ENCODE measurements around the gene LAMA3. TPM values are rescaled to one million over a fixed set of nuclear protein-coding genes. Genes with fewer than 3 reads are reported as not detected.

Gene LAMA3
- total RNA-seq, 1 donor from 2014 or later = 9.4 TPM

DNA sequence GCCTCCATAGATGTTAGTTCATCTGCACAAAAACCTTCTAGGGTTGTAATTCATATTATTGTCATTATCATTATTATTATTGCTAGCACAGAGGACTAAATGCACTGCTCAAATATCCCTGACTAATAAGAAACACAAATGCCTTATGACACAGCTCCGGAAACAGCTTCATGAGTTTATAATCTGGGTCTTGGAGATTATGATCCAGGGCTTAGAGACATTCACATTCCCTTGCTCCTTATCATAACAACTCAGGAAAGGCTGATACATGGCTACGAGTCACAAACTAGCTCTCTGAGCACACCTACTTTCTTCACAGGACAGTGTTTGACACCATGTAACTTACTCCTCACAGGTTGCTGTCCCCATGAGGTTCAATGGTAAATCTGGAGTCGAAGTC, 223.1 kb downstream of the LAMA3 start:
- TF ChIP-seq, protein P1, sequence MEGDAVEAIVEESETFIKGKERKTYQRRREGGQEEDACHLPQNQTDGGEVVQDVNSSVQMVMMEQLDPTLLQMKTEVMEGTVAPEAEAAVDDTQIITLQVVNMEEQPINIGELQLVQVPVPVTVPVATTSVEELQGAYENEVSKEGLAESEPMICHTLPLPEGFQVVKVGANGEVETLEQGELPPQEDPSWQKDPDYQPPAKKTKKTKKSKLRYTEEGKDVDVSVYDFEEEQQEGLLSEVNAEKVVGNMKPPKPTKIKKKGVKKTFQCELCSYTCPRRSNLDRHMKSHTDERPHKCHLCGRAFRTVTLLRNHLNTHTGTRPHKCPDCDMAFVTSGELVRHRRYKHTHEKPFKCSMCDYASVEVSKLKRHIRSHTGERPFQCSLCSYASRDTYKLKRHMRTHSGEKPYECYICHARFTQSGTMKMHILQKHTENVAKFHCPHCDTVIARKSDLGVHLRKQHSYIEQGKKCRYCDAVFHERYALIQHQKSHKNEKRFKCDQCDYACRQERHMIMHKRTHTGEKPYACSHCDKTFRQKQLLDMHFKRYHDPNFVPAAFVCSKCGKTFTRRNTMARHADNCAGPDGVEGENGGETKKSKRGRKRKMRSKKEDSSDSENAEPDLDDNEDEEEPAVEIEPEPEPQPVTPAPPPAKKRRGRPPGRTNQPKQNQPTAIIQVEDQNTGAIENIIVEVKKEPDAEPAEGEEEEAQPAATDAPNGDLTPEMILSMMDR (conservative IDR thresholded peaks at IDR 0.05) = no peak
- no peak for DNase-seq (ENCODE audit: extremely low spot score, unreplicated experiment)
- H3K4me3 Mint-ChIP-seq = no peak overlapping the region
- no peak overlapping the region for H3K27ac Mint-ChIP-seq
- H3K9me3 Mint-ChIP-seq = no peaks in the 10 kb centered on the region
- H3K36me3 Mint-ChIP-seq = no peaks in the 10 kb centered on the region
- H3K27me3 Mint-ChIP-seq = no peaks in the 10 kb centered on the region
- no peaks in the 10 kb centered on the region for H3K4me1 Mint-ChIP-seq (ENCODE audit: unreplicated experiment)

DNA sequence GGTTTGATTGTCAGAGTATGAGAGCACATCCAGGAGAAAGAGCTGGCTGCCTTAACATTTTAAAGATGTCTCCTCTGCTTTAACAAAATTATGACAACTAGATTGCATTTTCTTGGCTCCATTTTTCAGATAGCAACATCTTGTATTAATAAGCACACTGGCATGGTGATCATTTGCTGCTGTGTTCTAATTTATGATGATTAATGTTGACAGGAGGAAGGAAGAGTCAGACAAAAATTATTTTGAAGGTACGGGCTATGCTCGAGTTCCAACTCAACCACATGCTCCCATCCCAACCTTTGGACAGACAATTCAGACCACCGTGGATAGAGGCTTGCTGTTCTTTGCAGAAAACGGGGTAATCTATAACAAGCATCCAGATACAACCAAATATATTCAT, 227.1 kb downstream of the LAMA3 start:
- no peaks in the 10 kb centered on the region for H3K9me3 Mint-ChIP-seq

DNA sequence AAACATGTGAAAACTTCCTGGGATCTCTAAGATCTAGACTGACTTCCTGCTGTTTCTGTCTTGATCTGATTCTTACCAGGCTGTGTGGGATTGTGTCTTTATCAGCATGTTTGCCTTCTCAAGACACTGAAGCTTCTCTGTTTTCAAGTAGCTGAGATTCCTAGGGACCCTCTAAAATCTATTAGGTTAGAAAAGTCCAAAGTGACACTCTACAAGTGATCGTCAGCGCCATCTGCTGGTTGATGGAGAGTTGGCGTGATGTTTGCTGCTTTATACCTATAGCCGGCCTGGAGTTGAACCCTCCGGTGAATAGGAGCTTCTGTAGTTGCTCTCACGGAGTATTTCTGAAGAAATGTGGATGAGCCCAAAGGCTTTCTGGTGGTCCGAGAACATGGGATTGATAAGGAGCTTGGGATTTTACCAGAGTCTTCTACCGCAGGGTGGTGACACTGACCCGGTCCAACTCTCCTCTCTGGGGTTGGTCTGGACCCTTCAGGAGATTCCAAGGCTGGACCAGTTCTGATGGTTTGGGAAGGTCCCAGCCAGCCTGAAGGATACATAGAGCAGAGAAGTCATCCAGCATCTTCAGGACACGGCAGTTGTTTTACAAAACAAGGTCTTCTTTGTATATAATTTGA, 229.3 kb downstream of the LAMA3 start:
- Mint-ChIP-seq H3K4me1 (ENCODE audit: unreplicated experiment) (peaks cover 4% of the 10 kb centered on the region), H3K36me3 (no peaks in the 10 kb centered on the region), H3K27ac (no peak overlapping the region), H3K27me3 (peaks cover 15% of the 10 kb centered on the region), H3K9me3 (no peaks in the 10 kb centered on the region), H3K4me3 (no peak overlapping the region)
- DNase-seq (ENCODE audit: extremely low spot score, unreplicated experiment) = no peak
- TF ChIP-seq, protein P1 (conservative IDR thresholded peaks at IDR 0.05) = peak; percentile 92

More for the DNA sequence above, 227.1 kb downstream of the LAMA3 start:
- Mint-ChIP-seq H3K27me3 (peaks cover 15% of the 10 kb centered on the region), H3K27ac (no peak overlapping the region), H3K36me3 (no peaks in the 10 kb centered on the region), H3K4me3 (no peak overlapping the region), H3K4me1 (ENCODE audit: unreplicated experiment) (peaks cover 4% of the 10 kb centered on the region)
- no peak for DNase-seq (ENCODE audit: extremely low spot score, unreplicated experiment)
- TF ChIP-seq, protein P1 (conservative IDR thresholded peaks at IDR 0.05) = no peak

DNA sequence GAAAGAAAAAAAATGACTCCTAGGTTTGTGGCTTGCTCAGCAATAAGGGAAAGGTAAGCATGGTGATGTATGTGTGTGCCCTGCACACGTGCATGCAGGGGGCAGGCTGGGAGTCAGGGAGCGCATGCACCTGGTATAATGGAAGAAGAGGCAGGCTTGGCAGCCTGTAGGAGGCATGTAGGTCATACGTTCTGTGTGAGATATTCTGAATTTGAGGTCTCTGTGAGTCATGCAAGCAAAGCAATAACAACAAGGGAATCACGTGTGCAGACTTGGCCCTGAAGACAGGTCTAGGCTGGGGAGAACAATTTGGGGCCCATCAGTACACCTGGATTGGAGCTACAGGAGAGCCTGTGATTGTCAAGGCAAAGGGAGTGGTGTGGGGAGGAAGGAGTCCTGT, 230.8 kb downstream of the LAMA3 start:
- no peaks in the 10 kb centered on the region for H3K9me3 Mint-ChIP-seq
- peaks cover 4% of the 10 kb centered on the region for H3K4me1 Mint-ChIP-seq (ENCODE audit: unreplicated experiment)
- peaks cover 15% of the 10 kb centered on the region for H3K27me3 Mint-ChIP-seq
- DNase-seq (ENCODE audit: extremely low spot score, unreplicated experiment) = no peak
- H3K36me3 Mint-ChIP-seq = no peaks in the 10 kb centered on the region
- no peak overlapping the region for H3K4me3 Mint-ChIP-seq
- no peak overlapping the region for H3K27ac Mint-ChIP-seq
- TF ChIP-seq, protein P1 (conservative IDR thresholded peaks at IDR 0.05) = no peak

DNA sequence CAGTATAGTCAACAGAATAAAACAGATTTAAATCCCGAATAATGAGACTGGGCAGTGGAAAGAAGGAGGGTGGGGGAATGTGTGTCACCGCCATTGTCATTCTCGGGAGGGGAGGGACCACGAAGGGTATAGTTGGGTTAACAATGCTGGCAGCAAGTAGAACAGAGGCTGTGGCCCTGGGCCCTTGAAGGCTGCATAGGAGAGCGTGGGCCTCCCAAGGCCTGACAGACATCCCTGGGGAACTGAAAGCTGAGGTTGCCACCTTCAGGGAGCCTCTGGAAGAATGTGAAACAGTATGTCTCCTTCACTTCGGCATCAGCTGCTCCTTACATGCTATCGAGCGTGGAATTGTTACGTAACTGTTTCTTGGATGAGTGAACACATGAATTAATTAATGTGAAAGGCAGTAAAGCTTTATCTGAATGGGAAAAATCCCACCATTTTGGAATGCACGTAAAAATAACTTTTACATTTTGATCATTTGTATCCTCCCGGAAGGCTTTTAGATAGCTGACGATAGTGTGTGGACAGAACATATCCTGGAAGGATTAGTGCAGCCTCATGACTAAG, 232.5 kb downstream of the LAMA3 start:
- peaks cover 8% of the 10 kb centered on the region for H3K4me1 Mint-ChIP-seq (ENCODE audit: unreplicated experiment)
- no peak for DNase-seq (ENCODE audit: extremely low spot score, unreplicated experiment)
- peaks cover 19% of the 10 kb centered on the region for H3K27me3 Mint-ChIP-seq
- no peak overlapping the region for H3K27ac Mint-ChIP-seq
- H3K4me3 Mint-ChIP-seq = no peak overlapping the region
- TF ChIP-seq, protein P1 (conservative IDR thresholded peaks at IDR 0.05) = no peak
- H3K9me3 Mint-ChIP-seq = no peaks in the 10 kb centered on the region
- H3K36me3 Mint-ChIP-seq = no peaks in the 10 kb centered on the region
